ENCODE data around the gene H2BK1. TPM values are rescaled to one million over a fixed set of nuclear protein-coding genes. Genes with fewer than 3 reads are reported as not detected.

H2BK1 gene
- total RNA-seq, 1 experiment from 2014 or later: 0.69 TPM

- no peak for ATAC-seq
- no TSS peak for BruUV-seq (replicated peaks)
- CTCF ChIA-PET: no interaction called here
- POLR2A ChIA-PET: no interaction called here
- intact Hi-C loops (cut with micrococcal nuclease): loop anchor here (2.0 to 5.0 kb wide), 2 partner anchors 129 to 396 kb away; no protein-coding TSS in a partner anchor
- Histone ChIP-seq H2AFZ (ENCODE audit: low read depth, low read length, poor library complexity, severe bottlenecking) (no peak overlapping the region), H3K4me1 (ENCODE audit: control insufficient read depth in 1 of 2, insufficient read depth in 2 of 2, low read length in 2 of 2) (no peaks in the 10 kb centered on the region), H3K79me2 (ENCODE audit: insufficient read depth, low read length) (no peaks in the 10 kb centered on the region), H3K4me2 (ENCODE audit: low read length) (no peak overlapping the region), H3K9me2 (ENCODE audit: insufficient read depth) (no peaks in the 10 kb centered on the region), H4K20me1 (ENCODE audit: insufficient read depth) (no peaks in the 10 kb centered on the region), H3K36me3 (ENCODE audit: control insufficient read depth in 1 of 2, insufficient read depth in 2 of 2, low read length in 2 of 2) (no peaks in the 10 kb centered on the region), H3K4me3 (replicated peaks in 1 of 2; ENCODE audit: low read depth in 1 of 2, low read length in 2 of 2) (no peak overlapping the region), H3K9ac (ENCODE audit: low read length) (no peak overlapping the region), H3K9me3 (ENCODE audit: control insufficient read depth in 1 of 2, insufficient read depth in 1 of 2, low read depth in 1 of 2, low read length in 2 of 2) (peaks cover 0 to 8% of the 10 kb centered on the region in 2 experiments; a peak in 1 of 4 replicates), H3K27me3 (ENCODE audit: insufficient read depth, low read length) (no peaks in the 10 kb centered on the region), H3K27ac (ENCODE audit: low read depth, low read length) (no peak overlapping the region)
- RAD21 ChIA-PET (ENCODE audit: low non-redundant PET in 1 of 2, low total read pairs in 2 of 2, uncharacterized antibody in 2 of 2, unreplicated experiment in 2 of 2): no interaction called here
- DNase-seq (ENCODE audit: low read depth, low spot score): no peak
- TF ChIP-seq EZH2 (IDR thresholded peaks at IDR 0.05) (no peak), CTCF (IDR thresholded peaks at IDR 0.05 in 2 of 3, conservative IDR thresholded peaks at IDR 0.05 in 1 of 3; ENCODE audit: borderline replicate concordance in 1 of 3, insufficient read depth in 1 of 3, low read depth in 2 of 3, low read length in 2 of 3) (no peak), SRF (IDR thresholded peaks at IDR 0.05; ENCODE audit: low read depth) (no peak), JUND (IDR thresholded peaks at IDR 0.05) (no peak), EZH2phosphoT487 (IDR thresholded peaks at IDR 0.05; ENCODE audit: borderline replicate concordance) (no peak), CEBPB (IDR thresholded peaks at IDR 0.05; ENCODE audit: low read depth) (no peak), MAX (IDR thresholded peaks at IDR 0.05) (no peak), TCF7L2 (IDR thresholded peaks at IDR 0.05; ENCODE audit: borderline replicate concordance, extremely low read depth, insufficient read depth, insufficient read length) (no peak), ELF1 (IDR thresholded peaks at IDR 0.05; ENCODE audit: borderline replicate concordance, low read depth) (no peak), SIN3A (IDR thresholded peaks at IDR 0.05; ENCODE audit: low read depth) (no peak), ZFX (IDR thresholded peaks at IDR 0.05) (no peak), YY1 (IDR thresholded peaks at IDR 0.05; ENCODE audit: extremely low read depth, insufficient replicate concordance, low read depth, low read length) (no peak)
These were observed 36.7 kb downstream of the H2BK1 start for GRCh38 chr7:151173386-151174245.

All from HCT116 (cell line).